NOMO-1 (cell line): ENCODE results near the gene KRAS.

Source experiments
- DNase-seq, 2 experiments: peaks; one replicate each; lab custom pipeline; 2025; ENCODE audit not compliant: unreplicated experiment in 2 of 2; lab: John Stamatoyannopoulos, UW

The KRAS gene

DNA sequence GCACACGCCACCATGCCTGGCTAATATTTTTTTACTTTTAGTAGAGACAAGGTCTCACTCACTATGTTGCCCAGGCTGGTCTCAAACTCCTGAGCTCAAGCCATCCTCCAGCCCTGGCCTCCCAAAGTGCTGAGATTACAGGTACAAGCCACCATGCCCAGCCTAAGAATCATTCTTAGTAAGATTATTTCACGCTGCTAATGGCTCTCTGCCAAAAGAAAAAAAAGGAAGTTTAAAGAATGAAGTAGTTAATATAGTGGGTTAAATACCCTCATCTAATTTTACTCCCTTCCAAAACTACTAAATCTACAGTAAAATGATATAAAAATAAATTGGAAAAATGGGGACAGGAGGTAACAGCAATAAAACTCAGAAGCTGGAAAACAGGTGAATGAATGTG lies 53.1 kb downstream of the KRAS start:
- DNase-seq, result peak; percentile 6 to 20

DNA sequence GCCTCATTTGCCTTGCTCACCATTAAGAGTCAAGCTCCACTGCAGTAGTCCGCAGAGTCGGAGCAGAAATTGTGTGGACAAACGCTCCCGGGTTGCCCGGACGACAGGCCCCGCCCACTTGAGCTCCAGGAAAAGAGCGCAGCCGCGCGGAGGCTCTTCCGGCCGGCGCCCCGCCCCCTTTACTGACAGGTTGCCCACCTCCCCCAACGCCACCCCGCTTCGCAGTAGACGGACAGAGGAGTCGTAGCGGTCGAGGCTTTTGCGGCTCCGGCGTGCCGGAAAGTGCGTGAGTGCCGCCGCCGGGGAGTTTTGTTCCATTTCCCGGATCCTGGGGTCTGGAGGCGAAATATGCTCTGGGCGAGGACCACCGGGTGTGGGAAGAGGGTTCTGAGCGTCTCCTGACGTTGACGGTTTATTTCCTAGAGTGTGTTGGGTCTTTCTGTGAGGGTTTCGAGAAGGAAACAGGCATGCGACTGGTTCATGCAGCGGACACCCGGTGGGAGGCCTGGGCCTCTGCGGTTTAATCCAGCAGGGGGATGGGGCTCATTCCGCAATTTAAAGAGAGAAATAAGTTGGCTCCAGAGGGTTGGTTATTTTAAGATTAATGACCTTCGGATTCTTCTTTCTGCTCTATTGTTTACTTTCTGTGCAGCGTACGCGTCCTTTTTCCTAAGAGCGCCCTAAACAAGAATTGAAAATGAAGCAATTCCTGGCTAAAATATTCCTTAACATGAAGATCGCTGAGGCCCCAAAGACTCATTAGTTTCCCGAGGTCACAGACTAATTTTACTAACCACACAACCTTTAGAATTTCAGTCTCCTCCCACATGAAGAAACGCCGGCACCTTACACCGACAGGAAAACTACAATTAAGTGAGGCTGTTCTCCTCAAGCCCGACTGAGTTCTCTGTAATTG lies 55.4 kb downstream of the KRAS start, which contains the start of the genes DNAI7 and ETFRF1:
TSS of gene DNAI7 (minus strand) at position 105 of the 916 bp plus-strand sequence. CDS start at position 23, 82 bp downstream.
TSS of gene ETFRF1 (plus strand) at position 182 of the 916 bp plus-strand sequence. CDS start 8,720 bp downstream, outside the sequence.
- DNase-seq, result peak; percentile 94 to 95

DNA sequence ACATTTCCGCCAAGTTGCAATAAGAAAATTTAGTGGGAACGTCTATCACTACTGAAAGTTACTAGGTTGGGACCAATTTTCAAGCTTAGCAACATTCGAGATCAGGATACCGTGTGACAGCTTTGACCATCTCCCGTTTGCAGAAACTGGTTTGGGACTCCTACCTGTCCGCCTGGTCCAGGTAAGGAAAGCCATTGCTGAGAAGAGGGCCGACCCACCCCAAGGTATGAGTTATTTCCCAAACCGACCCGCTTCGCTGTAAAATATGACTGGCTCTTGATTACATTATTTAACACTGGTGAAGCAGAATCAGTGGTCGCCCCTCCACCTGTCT lies 56.0 kb downstream of the KRAS start:
- no peak for DNase-seq

DNA sequence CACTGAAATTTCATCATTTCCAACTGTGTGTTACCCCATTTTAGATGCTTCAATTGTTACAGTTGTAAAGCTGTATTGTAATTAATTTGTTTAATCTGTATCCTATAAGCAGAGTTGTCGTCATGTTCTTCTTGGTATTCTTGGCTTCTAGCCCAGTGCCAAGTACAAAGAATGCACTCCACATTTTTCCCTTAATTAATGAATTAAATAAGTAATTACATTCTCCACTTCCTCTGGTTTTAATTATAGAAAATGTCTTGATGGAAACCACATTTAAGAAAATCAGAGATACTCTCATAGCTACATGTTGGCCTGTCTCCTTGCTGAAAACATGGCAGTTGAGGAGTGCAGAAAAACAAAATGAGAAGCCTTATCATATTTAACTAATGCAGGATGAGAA lies 56.5 kb downstream of the KRAS start:
- DNase-seq, result no peak

DNA sequence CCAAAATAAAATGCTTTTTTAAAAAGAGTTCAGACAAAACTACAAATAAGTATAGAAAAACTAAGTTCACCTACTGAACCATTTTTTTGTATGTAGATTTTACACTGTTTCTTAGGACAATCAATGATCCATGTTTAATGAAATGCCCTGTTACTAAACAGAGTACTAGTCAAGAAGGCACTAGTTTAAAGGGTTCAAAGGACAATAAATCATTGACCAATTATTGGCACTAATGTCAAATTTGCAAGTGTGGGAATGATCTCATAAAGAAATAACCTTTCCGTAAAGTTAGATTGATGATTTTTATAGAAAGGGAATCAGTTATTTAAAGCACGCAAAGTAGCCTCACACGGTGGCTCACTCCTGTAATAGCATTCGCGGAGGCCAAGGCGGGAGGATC lies 59.9 kb downstream of the KRAS start:
- DNase-seq, result no peak

DNA sequence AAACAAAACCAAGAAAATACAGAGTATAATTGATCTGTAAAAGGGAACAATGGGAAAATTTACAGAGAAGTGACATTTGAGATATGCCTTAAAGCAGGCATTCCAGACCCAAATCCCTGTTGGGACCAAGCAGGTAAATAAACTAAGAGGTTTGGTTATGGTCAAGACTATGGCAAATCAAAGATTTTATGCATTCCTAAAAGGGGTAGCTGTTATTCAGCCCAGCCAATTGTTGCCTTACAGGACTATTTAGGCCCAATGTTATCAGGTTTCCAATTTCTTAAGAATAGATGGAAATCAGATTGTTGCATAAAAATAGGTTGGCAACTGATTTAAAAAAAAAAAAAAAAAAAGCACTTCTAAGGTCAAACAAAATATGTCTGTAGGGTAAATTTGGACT lies 61.1 kb downstream of the KRAS start:
- no peak for DNase-seq

DNA sequence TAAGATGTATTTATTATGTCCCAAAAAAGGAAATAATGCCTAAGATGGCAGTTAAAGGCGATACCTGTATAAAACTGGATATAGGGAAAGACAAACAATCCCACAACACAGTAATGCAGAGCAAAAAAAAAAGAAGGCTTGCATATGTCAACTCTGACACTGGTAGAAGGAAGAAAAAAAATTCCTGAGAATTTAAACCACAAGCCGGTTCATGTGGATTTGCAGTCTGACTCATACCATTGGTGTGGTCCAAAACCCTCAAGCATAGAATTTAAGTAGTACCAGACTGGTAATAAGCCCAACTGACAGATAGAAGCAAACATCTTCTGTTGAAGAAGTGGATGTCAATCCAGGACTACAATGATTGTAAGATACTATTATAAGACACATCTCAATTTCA lies 62.9 kb downstream of the KRAS start:
- DNase-seq, result no peak

DNA sequence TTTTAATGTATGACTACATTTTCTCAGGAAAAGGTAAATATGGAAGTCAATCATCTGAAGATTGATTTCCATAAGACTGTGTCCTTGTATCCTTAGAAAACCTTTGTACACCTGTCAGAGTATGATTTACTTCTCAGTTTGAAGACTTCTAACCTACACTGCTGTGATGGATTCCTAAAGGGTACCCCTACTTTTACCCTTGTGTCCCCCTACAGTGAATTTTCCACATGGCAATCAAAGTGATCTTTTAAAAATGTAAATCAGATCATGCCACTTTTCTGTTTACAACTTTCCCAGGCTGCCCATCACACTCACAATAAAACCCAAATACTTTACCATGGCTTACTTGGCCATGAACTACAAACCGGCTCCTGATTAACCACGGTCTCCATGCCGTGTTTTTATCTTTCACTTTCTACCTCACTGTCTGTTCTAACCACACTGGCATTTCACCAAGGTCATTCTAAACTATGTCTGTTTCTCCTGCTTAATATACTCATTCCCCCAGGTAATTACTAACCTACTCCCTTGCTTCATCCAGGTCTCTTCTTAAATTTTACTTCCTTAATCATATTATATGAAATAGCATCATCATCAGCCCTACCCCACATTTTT lies 63.8 kb downstream of the KRAS start:
- no peak for DNase-seq

DNA sequence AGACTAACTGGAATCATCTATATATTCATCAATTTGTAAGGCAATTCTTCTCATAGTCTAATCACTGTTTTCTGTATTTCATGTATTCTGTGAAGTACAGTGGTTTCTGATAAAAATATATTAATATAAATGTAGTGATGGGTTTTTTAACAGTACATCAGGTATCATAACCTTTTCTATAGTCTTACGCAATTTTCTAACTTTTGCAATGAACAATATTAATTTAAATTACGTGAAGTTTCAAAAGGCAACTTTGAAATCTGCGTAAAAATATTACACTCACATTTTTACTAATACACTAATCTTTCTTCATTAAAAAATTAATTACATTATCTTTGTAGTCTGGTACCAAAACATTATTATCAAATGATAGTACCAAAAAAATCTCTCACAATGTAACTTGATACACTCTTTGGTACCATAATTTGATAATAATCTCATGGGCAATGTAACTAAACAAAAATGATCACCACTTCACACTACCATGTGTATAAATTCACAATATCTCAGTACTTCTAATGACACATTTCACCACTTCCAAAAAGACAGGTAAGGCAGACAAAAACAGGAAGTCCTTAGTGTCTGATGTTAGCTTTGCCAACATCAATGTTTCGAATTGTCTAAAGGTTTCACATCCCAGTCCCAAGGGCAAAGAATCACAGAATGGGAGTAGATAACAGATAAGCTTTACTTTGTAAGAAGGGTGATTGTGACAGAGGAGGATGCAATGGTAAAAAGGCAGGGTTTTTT lies 64.5 kb downstream of the KRAS start:
- DNase-seq, result no peak

DNA sequence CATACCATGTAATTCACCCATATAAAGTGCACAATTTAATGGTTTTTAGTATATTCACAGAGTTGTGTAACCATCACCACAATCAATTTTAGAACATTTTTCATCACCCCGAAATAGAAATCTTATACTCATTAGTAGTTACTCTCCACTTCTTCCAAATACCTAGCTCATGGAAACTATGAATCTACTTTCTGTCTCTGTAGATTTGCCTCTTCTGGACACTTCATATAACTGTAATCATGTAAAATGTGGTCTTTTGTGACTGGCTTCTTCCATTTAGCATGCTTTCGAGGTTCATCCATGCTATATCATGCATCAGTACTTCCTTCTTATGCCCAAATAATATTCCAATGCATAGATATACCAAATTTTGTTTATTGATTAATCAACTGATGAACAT lies 66.6 kb downstream of the KRAS start:
- no peak for DNase-seq

DNA sequence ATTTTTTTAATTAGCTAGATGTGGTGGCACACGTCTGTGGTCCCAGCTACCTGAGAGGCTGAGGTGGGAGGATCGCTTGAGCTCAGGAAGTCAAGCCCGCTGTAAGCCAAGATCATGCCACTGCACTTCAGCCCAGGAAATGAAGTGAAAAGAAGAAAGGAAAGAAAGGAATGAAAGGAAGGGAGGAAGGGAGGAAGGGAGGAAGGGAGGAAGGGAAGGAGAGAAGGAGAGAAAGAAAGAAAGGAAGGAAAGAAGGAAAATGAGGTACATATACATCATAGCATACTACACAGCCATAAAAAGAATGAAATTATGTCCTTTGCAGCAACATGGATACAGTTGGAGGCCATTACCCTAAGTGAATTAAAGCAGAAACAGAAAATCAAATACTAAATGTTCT lies 68.0 kb downstream of the KRAS start:
- DNase-seq, result no peak

DNA sequence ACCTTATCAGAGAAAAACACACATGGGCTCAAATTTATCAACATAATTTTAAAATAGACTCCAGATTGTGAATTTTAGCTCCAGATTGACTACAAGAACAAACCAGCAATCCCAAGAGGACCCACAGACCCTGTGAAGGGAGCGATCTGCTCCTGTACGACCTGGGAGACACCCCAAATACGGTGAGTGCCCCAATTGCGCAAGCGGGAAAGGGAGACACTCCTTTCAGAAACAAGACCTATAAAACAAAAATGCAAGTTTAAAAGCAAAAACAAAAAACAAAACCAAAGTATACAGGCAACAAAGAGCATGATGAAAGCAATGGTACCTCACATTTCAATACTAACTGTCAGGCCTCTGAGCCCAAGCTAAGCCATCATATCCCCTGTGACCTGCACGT lies 87.9 kb downstream of the KRAS start:
- DNase-seq, result no peak

DNA sequence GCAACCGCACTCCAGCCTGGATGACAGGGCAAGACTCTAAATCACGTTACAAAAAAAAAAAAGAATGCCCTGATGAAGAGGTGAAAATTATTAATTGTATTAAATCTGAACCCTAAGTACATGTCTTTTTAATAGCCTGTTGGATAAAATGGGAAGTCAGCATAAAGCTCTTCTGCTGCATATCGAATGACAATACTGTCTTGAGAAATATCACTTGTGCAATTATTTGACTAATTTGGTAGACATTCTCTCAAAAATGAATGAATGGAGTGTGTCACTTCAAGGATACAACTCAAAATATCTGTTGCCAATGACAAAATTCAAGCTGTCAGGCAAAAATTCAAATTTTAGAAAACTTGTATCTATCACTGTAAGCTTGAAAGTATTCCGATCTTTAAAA lies 94.7 kb downstream of the KRAS start:
- DNase-seq, result peak in 1 of 2 experiments; percentile 11

DNA sequence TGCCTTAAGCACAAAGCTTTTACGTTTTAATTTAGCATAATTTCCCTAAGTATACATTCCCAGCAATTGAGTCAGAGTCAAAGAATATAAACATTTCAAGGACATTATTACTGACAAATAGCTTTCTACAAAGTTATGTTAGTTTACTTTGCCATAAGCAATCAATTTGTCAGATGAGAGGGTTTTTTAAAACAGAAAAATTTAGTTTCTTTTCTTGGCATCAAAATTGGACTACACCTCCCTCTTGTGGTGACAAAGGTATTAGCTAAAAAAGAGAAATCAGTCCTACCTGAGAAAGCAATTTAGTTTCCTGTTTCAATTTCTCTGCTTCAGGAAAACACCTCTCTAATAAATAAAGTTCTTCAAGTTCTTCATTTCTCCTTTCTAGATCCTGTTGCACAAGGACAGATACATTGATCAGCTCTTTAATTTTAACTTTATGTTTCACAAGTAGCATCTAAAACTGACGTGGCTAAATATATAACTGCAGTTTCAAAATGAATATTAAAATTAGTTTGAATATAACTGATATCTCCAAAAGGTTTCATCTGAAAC lies 95.6 kb downstream of the KRAS start:
- peak; percentile 32 to 66 for DNase-seq
